ENCODE measurements around the gene OR4C45.

The OR4C45 gene

GRCh38 chr11:50071584-50072225 is 39.0 kb downstream of the OR4C45 start:
- DNase-seq (ENCODE audit: low read depth), result no peak
- TF ChIP-seq, protein P1, sequence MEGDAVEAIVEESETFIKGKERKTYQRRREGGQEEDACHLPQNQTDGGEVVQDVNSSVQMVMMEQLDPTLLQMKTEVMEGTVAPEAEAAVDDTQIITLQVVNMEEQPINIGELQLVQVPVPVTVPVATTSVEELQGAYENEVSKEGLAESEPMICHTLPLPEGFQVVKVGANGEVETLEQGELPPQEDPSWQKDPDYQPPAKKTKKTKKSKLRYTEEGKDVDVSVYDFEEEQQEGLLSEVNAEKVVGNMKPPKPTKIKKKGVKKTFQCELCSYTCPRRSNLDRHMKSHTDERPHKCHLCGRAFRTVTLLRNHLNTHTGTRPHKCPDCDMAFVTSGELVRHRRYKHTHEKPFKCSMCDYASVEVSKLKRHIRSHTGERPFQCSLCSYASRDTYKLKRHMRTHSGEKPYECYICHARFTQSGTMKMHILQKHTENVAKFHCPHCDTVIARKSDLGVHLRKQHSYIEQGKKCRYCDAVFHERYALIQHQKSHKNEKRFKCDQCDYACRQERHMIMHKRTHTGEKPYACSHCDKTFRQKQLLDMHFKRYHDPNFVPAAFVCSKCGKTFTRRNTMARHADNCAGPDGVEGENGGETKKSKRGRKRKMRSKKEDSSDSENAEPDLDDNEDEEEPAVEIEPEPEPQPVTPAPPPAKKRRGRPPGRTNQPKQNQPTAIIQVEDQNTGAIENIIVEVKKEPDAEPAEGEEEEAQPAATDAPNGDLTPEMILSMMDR (IDR thresholded peaks at IDR 0.05; ENCODE audit: insufficient read depth, low read depth, low read length, missing control alignments), result no peak
- H3K4me3 ChIP-seq (ENCODE audit: low read length), result no peak overlapping the region

GRCh38 chr11:50072226-50073112 is 39.8 kb downstream of the OR4C45 start:
- TF ChIP-seq, protein P1 (IDR thresholded peaks at IDR 0.05; ENCODE audit: insufficient read depth, low read depth, low read length, missing control alignments), result no peak
- no peak for DNase-seq (ENCODE audit: low read depth)
- H3K4me3 ChIP-seq (ENCODE audit: low read length), result no peak overlapping the region

DNA sequence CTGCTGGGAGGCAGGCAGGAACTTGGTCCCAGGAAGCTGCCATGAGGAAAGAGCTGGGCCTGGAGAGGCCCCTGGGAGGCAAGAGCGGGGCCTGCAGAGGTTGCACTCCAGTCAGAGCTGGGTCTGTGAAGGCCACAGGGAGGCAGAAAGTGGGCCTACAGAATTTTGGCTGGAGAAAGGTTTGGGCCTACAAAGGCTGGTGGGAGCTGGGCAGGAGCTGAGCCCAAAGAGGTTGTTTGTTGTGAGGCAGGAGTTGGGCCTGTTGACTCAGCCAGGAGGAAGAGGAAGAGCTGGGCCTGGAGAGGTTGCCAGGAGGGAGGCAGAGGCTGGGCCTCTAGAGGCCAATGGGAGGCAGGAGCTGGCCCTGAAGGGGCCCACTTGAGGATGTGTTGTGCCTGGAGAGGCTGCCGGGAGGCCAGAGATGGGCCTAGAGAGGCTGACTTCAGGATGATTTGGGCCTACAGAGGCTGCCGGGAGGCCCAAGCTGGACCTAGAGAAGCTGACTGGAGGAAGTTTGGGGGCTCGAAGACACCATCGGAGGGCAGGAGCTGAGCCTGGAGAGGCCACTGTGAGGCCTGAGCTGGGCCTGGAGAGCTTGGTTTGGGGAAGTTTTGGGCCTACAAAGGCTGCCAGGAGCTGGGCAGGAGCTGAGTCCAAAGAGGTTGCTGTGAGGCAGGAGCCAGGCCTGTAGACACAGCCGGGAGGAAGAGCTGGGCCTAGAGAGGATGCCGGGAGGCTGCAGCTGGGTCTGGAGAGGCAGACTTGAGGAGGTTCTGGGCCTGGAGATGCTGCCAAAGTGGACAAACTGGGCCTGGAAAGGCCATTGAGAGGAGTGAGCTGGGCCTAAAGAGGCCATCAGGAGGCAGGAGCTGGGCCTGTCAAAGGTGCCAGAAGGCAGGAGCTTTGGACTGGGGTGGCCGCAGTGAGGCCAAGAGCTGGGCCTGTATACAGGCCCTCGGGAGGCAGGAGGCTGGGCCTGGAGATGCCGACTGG is 40.7 kb downstream of the OR4C45 start:
- no peak overlapping the region for H3K4me3 ChIP-seq (ENCODE audit: low read length)
- DNase-seq (ENCODE audit: low read depth), result no peak
- TF ChIP-seq, protein P1 (IDR thresholded peaks at IDR 0.05; ENCODE audit: insufficient read depth, low read depth, low read length, missing control alignments), result no peak

DNA sequence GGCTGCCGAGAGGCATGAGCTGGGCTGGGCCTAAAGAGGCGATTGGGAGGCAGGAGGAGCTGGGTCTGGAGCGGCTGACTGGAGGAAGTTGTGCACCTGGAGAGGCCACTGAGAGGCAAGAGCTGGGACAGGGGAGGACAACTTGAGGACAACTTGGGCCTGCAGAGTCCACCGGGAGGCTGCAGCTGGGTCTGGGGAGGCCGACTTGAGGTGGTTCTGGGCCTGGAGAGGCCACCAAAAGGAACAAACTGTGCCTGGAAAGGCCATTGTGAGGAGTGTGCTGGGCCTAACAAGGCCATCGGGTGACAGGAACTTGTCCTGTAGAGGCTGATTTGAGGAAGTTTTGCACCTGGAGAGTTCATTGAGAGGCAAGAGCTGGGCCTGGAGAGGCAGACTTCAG is 41.5 kb downstream of the OR4C45 start:
- TF ChIP-seq, protein P1 (IDR thresholded peaks at IDR 0.05; ENCODE audit: insufficient read depth, low read depth, low read length, missing control alignments), result no peak
- no peak for DNase-seq (ENCODE audit: low read depth)
- no peak overlapping the region for H3K4me3 ChIP-seq (ENCODE audit: low read length)

DNA sequence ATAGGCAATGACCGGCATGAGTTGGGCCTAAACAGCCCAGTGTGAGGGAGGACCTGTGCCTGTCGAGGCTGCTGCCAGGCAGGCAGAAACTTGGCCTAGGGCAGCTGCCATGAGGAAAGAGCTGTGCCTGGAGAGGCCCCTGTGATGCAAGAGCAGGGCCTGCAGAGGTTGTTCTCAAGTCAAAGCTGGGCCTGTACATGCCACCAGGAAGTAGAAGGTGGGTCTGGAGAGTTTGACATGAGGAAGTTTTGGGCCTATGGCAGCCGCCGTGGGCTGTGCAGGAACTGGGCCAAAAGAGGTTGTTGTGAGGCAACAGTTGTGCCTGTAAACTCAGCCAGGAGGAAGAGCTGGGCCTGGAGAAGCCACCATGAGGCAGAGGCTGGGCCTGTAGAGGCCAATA is 43.2 kb downstream of the OR4C45 start:
- H3K4me3 ChIP-seq (ENCODE audit: low read length), result no peak overlapping the region
- TF ChIP-seq, protein P1 (IDR thresholded peaks at IDR 0.05; ENCODE audit: insufficient read depth, low read depth, low read length, missing control alignments), result no peak
- DNase-seq (ENCODE audit: low read depth), result peak; percentile 80

GRCh38 chr11:50077526-50077925 is 44.9 kb downstream of the OR4C45 start:
- no peak for DNase-seq (ENCODE audit: low read depth)
- H3K4me3 ChIP-seq (ENCODE audit: low read length), result no peak overlapping the region
- TF ChIP-seq, protein P1 (IDR thresholded peaks at IDR 0.05; ENCODE audit: insufficient read depth, low read depth, low read length, missing control alignments), result no peak
